MM.1S (cell line): ENCODE measurements around the gene ADAMTSL1.

ENCODE experiments used
- EZH2 ChIP-seq: fragments of 300-600 bp; sonication (generic); optimal IDR thresholded peaks from 2 replicates; pipeline ENCODE3; 2017; ENCODE audit warnings: low read depth, mild to moderate bottlenecking, antibody characterized with exemption, low read length, mixed read lengths
- TF ChIP-seq, protein P1 (sequence below): fragments of 300-600 bp; sonication (generic); IDR thresholded peaks from 2 replicates; pipeline ENCODE4 v1.5.1; 2016; ENCODE audit warnings: antibody characterized with exemption, low read length, mixed read lengths

DNA sequence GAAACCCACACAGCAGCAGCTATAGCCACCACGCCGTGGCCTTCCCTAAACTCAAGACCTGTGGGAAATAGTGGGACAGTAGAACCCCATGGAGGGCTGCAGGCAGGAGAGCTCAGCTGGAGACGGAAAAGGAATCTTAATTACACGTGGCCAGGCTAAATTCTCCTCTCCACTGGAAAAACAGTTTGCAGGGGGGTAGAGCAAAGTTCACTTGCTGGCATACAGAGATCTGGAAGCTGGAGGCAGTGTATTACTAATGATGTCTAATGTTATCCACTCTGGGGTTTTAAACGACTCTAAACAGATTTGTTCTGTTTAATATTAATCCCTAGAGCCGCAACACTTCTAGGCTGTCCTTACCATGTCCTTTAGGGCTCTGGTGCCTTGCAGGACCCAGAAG, 302.0 kb downstream of the ADAMTSL1 start:
- TF ChIP-seq, protein P1, sequence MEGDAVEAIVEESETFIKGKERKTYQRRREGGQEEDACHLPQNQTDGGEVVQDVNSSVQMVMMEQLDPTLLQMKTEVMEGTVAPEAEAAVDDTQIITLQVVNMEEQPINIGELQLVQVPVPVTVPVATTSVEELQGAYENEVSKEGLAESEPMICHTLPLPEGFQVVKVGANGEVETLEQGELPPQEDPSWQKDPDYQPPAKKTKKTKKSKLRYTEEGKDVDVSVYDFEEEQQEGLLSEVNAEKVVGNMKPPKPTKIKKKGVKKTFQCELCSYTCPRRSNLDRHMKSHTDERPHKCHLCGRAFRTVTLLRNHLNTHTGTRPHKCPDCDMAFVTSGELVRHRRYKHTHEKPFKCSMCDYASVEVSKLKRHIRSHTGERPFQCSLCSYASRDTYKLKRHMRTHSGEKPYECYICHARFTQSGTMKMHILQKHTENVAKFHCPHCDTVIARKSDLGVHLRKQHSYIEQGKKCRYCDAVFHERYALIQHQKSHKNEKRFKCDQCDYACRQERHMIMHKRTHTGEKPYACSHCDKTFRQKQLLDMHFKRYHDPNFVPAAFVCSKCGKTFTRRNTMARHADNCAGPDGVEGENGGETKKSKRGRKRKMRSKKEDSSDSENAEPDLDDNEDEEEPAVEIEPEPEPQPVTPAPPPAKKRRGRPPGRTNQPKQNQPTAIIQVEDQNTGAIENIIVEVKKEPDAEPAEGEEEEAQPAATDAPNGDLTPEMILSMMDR: no peak
- TF ChIP-seq EZH2: no peak
